Regular cardiac myocyte (primary cell): ENCODE data around the gene CCDC195. TPM values are rescaled to one million over a fixed set of nuclear protein-coding genes. Genes with fewer than 3 reads are reported as not detected.

Experiments
- total RNA-seq: library from RNA; depleted of rRNA; stranded (reverse); fragments of >200 nt; gene quantifications from 2 replicates; pipeline ENCODE4 v1.2.3, GENCODE V29; 2014

CCDC195 gene
- not detected in 2 replicates for total RNA-seq

GRCh38 chr2:224716201-224716600, at the start of gene CCDC195:
Gene CCDC195, minus strand, starts transcription at chr2:224716365. Its CDS starts 0 bp downstream, at chr2:224716365.

Other genes with a start within 250 kb of the CCDC195 start
- gene CUL3, start 131.0 kb downstream of the CCDC195 start, total RNA-seq = 42.0 and 52.9 TPM in 2 replicates